Eye (tissue), 1 donor: ENCODE measurements around the gene RTP5.
A peak's percentile ranks its signal among the peaks of the same experiment; 100 is the strongest.
"Not testable (repeated sequence)": the region's sequence is repeated elsewhere in the genome, so short reads cannot be mapped to it uniquely, and the experiment has no call there.

Source experiments
- DNase-seq: peaks from one replicate; pipeline ENCODE4 v3.0.0-alpha.2; 2015

The RTP5 gene

GRCh38 chr2:241871538-241872312, 2.2 kb downstream of the RTP5 start:
- DNase-seq, result no peak

GRCh38 chr2:241872313-241872642, 2.7 kb downstream of the RTP5 start:
- DNase-seq, result no peak

GRCh38 chr2:241873081-241873802, 3.7 kb downstream of the RTP5 start:
- no peak for DNase-seq

- no peak for DNase-seq
Observed at GRCh38 chr2:241873803-241874110, 4.2 kb downstream of the RTP5 start.

- no peak for DNase-seq
Observed at GRCh38 chr2:241874277-241874925, 4.9 kb downstream of the RTP5 start.

- not testable (repeated sequence) for DNase-seq
Observed at GRCh38 chr2:241875754-241876527, 6.4 kb downstream of the RTP5 start.

- DNase-seq, result no peak
Observed at GRCh38 chr2:241876528-241877196, 7.1 kb downstream of the RTP5 start.

GRCh38 chr2:241877197-241877685, 7.7 kb downstream of the RTP5 start:
- no peak for DNase-seq

GRCh38 chr2:241877989-241878970, 8.8 kb downstream of the RTP5 start:
- peak; percentile 92 for DNase-seq

- no peak for DNase-seq
Observed at GRCh38 chr2:241879326-241879725, 9.8 kb downstream of the RTP5 start.

GRCh38 chr2:241880311-241881073, 11.0 kb downstream of the RTP5 start:
- no peak for DNase-seq

GRCh38 chr2:241882091-241882625, 12.6 kb downstream of the RTP5 start:
- DNase-seq, result no peak

- no peak for DNase-seq
Observed at GRCh38 chr2:241884951-241885290, 15.4 kb downstream of the RTP5 start.

GRCh38 chr2:241885291-241885945, 15.9 kb downstream of the RTP5 start:
- peak; percentile 79 for DNase-seq

- DNase-seq, result no peak
Observed at GRCh38 chr2:241885946-241886643, 16.6 kb downstream of the RTP5 start.

GRCh38 chr2:241886840-241887447, 17.4 kb downstream of the RTP5 start:
- DNase-seq, result no peak

- no peak for DNase-seq
Observed at GRCh38 chr2:241887806-241888522, 18.4 kb downstream of the RTP5 start.

GRCh38 chr2:241888641-241889040, 19.1 kb downstream of the RTP5 start:
- DNase-seq, result no peak
